22Rv1 (cell line): ENCODE data around the gene DOCK9.

ENCODE experiments used
- ZFX ChIP-seq: fragments of 450-650 bp; IDR thresholded peaks from 2 replicates; pipeline ENCODE4 v1.6.1; 2017; ENCODE audit warnings: antibody characterized with exemption, borderline replicate concordance
- TF ChIP-seq, protein P1 (sequence below): fragments of 450-650 bp; IDR thresholded peaks from 2 replicates; pipeline ENCODE4 v1.5.1; 2017; ENCODE audit warnings: mild to moderate bottlenecking

- TF ChIP-seq, protein P1, sequence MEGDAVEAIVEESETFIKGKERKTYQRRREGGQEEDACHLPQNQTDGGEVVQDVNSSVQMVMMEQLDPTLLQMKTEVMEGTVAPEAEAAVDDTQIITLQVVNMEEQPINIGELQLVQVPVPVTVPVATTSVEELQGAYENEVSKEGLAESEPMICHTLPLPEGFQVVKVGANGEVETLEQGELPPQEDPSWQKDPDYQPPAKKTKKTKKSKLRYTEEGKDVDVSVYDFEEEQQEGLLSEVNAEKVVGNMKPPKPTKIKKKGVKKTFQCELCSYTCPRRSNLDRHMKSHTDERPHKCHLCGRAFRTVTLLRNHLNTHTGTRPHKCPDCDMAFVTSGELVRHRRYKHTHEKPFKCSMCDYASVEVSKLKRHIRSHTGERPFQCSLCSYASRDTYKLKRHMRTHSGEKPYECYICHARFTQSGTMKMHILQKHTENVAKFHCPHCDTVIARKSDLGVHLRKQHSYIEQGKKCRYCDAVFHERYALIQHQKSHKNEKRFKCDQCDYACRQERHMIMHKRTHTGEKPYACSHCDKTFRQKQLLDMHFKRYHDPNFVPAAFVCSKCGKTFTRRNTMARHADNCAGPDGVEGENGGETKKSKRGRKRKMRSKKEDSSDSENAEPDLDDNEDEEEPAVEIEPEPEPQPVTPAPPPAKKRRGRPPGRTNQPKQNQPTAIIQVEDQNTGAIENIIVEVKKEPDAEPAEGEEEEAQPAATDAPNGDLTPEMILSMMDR, result no peak
- no peak for TF ChIP-seq ZFX
Measured at GRCh38 chr13:98972627-98973026, 5.2 kb downstream of the DOCK9 start.
